GM12875 (cell line): Measurements from ENCODE around the gene ENTPD7.
A peak's percentile ranks its signal among the peaks of the same experiment; 100 is the strongest.
"Not testable (repeated sequence)": the region's sequence is repeated elsewhere in the genome, so short reads cannot be mapped to it uniquely, and the experiment has no call there.

Experiments used
- H3K4me3 ChIP-seq: one replicate; pipeline ENCODE4 v1.5.1; 2011; ENCODE audit warnings: low read depth, low read length, control low read depth
- TF ChIP-seq, protein P1 (sequence below): IDR thresholded peaks from 2 replicates; pipeline ENCODE4 v1.5.1; 2011; ENCODE audit warnings: low read depth, mild to moderate bottlenecking, control low read depth, inconsistent platforms, low read length, moderate library complexity, borderline replicate concordance; ENCODE audit not compliant: insufficient read depth

Gene ENTPD7

DNA sequence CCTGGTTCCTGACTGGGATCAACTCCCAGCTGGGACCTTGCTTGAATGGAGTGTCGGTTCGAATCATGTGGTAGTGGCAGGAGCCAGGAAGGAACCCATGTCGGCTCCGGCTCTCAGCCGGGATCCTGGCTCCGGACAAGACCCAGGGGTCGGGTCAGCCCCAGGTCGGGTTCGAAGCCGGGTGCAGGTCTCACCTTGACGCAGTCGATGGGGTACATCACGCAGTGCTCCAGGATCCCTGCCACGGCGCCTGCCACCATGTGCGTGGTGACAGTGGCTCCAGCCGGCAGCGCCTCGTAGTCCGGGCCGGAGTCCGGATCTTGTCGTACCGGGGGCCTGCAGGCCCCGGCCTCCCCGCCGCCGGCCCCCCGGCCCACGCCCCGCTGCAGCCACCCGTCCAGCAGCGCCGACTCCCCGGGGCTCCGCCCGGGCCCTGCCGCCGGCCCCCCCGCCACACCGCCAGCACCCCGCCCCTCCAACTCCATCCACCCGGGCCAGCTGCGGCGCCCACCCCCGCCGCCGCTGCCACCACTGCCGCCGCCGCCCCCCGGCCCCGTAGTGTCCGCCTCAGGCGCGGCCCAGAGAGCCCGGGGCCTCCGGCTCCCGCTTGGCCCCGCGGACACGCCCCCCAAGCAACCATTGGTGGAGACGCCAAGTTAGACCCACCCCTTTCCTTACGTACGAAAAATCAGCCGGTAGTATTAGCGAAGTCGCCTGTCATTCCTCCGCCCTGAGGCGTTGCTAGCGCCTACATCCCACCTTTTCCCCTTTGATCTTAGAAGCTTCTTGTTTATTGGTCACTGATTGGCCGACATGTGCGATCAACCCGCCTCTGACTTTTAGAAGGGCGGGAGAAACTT is 39.2 kb upstream of the ENTPD7 start, which contains the start of gene SLC25A28:
TSS of gene SLC25A28 (minus strand) at position 589 of the 860 bp plus-strand sequence. CDS start at position 485, 104 bp downstream.
- TF ChIP-seq, protein P1, sequence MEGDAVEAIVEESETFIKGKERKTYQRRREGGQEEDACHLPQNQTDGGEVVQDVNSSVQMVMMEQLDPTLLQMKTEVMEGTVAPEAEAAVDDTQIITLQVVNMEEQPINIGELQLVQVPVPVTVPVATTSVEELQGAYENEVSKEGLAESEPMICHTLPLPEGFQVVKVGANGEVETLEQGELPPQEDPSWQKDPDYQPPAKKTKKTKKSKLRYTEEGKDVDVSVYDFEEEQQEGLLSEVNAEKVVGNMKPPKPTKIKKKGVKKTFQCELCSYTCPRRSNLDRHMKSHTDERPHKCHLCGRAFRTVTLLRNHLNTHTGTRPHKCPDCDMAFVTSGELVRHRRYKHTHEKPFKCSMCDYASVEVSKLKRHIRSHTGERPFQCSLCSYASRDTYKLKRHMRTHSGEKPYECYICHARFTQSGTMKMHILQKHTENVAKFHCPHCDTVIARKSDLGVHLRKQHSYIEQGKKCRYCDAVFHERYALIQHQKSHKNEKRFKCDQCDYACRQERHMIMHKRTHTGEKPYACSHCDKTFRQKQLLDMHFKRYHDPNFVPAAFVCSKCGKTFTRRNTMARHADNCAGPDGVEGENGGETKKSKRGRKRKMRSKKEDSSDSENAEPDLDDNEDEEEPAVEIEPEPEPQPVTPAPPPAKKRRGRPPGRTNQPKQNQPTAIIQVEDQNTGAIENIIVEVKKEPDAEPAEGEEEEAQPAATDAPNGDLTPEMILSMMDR: no peak

DNA sequence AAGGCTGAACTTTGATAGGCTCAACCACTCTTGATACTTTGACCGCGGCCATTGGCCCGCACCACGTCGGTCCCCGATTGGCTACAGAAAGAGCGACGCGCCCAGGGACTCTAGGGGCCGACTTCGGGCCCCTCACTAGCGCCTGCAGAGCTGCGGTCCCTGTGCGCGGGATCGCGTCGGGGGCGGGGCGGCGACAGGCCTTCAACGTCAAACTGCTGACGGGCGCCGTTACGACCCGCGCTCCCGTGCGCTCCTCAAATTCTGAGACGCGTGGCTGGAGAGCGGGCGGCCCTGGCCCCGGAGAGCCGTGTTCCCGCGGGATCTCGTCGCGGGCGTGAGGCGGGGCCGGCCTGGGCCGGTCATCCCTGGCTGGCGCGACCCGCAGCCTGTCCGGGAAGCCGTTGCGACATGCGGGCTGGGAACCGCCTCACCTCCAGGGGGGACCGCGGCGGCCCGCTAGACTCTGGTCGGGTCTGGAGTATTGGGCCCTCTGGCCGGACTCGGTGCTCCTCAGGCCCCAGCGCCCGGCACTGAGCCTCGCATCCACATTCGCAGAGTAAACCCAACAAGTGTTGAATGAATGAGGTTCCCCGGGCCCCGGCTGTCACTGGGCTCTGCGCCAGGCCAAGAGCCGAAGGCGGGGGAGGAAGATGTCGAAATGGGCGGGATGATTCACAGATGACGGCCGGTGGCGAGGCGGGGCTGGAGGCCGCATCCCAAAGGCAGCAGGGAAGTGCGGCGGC is 38.4 kb upstream of the ENTPD7 start:
- TF ChIP-seq, protein P1: no peak
- H3K4me3 ChIP-seq: peak overlapping the region; percentile 75

More for the DNA sequence above, 39.2 kb upstream of the ENTPD7 start, which contains the start of gene SLC25A28:
- peak within 1 kb of the TSS; percentile 94 for H3K4me3 ChIP-seq

DNA sequence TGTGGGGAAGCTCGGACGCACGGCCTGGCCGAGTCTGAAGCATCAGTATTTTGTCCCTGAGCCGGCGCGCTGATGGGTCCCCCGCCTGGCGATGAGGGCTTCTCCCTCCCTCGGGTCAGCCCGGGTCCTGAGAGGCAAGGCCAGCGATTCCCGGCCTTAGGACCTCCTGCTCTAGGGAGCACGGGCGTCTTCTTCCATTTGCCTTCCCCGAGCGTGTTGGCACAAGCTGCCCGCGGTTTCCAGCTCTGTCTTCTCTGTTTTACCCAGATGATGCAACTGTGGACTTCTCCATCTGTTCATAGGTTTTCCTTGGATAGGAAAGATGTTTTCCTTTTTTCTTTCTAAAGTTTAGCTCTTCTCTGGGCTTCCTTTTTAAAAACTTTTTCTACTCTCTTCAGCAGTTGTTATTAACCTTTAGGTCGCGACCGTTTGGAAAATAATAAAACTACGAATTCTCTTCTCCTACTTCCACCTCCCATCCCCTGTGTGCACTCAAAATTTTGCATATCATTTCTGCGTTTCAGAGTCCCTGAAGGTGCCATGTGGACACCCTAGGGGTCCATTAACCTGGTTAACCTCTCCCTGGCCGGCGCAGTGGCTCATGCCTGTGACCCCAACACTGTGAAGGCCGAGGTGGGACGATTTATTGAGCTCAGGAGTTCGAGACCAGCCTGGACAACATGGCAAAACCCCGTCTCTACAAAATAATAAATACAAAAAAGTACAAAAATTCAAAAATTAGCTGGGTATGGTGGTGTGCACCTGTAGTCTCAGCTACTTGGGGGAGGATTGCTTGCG is 37.7 kb upstream of the ENTPD7 start:
- TF ChIP-seq, protein P1: no peak

DNA sequence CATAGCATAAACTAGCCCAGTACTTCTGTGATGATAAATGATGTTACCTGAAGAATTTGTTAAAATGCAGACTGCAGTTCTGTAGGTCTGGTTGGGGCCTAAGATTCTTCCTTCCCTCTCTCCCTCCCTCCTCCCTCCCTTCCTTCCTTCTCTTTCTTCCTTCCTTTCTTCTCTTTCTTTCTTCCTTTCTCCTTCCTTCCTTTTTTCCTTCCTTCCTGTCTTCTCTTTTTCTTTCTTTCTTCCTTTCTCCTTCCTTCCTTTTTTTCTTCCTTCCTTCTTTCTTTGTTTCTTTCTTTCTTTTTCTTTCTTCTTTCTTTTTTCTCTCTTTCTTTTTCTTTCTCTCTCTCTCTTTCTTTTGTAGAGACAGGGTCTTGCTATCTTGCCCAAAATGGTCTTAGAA is 35.4 kb upstream of the ENTPD7 start:
- TF ChIP-seq, protein P1: no peak

More for the DNA sequence above, 37.7 kb upstream of the ENTPD7 start:
- peak overlapping the region; percentile 75 for H3K4me3 ChIP-seq

DNA sequence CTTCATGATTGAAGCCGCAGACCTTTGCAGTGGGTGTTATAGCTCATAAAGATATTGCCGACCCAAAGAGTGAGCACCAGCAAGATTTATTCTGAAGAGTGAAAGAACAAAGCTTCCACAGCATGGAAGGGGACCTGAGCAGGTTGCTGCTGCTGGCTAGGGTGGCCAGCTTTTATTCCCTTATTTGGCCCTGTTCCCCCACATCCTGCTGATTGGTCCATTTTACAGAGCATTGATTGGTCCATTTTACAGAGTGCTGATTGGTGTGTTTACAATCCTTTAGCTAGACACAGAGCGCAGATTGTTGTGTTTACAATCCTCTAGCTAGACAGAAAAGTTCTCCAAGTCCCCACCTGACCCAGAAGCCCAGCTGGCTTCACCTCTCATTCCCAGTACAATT is 34.2 kb upstream of the ENTPD7 start:
- not testable (repeated sequence) for H3K4me3 ChIP-seq

More for the DNA sequence above, 35.4 kb upstream of the ENTPD7 start:
- H3K4me3 ChIP-seq: no peak overlapping the region

DNA sequence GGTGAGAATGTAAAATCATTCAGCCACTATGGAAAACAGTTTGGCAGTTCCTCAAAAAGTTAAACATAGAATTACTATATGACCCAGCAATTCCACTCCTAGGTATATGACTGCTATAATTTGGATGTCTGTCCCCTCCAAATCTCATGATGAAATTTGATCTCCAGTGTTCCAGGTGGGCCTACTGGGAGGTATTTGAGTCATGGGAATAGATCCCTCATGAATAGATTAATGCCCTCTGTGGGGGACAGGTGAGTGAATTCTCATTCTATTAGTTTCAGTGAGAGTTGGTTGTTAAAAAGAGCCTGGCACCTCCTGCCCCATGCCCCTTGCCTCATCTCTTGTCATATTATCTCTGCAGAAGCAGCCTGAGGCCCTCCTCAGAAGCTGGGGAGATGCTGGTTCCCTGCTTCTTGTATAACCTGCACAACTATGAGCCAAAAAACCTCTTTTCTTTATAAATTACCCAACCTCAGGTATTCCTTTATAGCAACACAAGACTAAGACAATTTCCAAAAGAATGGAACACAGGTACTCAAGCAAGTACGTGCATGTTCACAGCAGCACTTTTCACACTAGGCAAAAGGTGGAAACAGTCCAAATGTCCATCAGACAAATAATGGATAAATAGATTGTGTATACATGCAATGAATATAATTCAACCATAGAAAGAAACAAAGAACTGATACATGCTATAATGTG is 30.2 kb upstream of the ENTPD7 start:
- no peak overlapping the region for H3K4me3 ChIP-seq
- TF ChIP-seq, protein P1: no peak

DNA sequence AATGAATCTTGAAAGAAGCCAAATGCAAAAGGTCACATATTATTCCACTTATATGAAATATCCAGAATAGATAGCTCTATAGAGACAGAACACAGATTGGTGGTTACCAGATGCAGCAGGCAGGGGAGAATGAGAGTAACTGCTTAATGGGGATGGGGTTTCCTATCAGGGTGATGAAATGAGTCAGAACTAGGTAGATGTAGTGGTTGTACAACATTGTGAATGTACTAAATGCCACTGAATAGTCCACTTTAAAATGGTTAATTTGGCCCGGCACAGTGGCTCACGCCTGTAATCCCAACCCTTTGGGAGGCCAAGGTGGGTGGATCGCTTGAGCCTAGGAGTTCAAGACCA is 29.7 kb upstream of the ENTPD7 start:
- H3K4me3 ChIP-seq: no peak overlapping the region
- TF ChIP-seq, protein P1: no peak
